ENCODE results near the gene ADAMTS15. TPM values are rescaled to one million over a fixed set of nuclear protein-coding genes. Genes with fewer than 3 reads are reported as not detected.

The ADAMTS15 gene
- total and polyA plus RNA-seq, 7 donors = 0.46 to 8.9 (median 2.4) TPM

DNA sequence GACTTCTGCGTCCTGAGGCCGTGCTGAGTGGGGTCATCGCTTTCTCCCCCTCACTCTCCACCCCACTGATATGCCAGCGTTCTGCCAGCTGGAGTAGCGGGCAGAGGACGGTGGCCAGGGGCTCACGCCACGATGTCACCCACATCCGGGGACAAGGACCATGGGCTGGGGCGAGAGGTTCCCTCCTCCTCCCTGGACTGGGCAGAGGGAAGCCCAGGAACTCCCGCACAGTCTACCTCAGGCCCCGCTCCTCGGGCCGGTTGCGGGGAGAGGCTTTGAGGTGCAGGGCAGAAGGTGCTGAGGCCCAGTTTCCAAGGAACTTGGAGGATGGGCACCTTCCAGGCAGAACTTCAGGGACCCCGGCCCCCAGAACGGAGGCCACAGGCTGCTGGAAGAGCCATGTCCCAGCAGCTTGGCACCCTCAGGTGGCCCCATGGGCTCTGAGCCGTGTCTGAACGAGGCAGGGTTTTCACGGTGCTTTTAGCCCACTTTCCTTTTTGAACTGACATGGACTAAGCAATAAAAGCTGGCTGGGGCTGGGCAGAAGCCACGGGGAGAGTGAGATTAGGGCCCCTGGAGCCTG lies 25.4 kb downstream of the ADAMTS15 start:
- H3K36me3 ChIP-seq = peaks cover 0 to 24% (median 0%) of the 10 kb centered on the region in 4 donors
- no peaks in the 10 kb centered on the region for H3K9me3 ChIP-seq
- H3K27ac ChIP-seq = no peak overlapping the region
- no peaks in the 10 kb centered on the region for H3K27me3 ChIP-seq
- no peak overlapping the region for H3K4me3 ChIP-seq
- H3K4me1 ChIP-seq = peaks cover 0 to 28% (median 20%) of the 10 kb centered on the region in 4 donors
- no peak for DNase-seq
- no peak for TF ChIP-seq EP300 (IDR thresholded peaks at IDR 0.05)
- intact Hi-C loops (cut with DNase I) = no loop called here
- WGBS, 2 donors = 91 to 93% methylated on average over 21 of the region's 21 CpGs

DNA sequence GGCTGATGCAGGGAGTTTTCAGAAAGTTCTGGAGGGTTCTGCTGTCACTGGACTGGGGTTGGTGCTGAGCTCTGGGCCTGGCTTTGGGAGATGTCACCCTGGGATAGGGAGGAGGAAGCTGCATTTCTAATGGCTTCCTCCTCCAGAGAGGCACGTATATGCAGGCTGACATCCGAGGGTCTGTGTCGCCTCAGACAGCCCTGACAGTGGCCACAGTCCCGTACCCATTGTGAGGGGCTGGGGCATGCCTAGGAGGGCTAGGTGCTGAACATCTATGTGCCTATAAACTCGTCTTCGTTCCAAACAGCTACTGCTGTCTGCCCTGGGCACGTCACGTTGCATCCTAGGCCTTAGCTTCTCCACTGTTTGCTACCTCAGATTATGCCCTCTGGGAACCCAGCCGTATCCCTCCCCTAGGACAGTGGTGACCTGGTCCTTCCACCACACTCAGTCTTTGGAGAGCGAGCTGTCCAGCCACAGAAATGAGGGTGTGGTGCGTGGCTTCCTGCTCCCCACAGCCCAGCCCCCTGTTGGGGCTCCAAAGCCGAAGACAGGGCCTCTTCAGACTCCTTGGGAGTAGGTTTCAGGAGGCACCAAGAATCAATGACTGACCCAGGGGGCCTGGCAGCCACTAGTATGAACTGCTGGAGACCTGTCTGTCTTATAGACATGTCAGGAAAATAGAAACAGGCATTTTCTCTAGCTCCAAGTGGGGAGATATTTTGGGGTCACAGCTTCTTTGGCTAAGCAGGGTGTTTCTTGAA lies 26.4 kb downstream of the ADAMTS15 start:
- intact Hi-C loops (cut with DNase I) = no loop called here

DNA sequence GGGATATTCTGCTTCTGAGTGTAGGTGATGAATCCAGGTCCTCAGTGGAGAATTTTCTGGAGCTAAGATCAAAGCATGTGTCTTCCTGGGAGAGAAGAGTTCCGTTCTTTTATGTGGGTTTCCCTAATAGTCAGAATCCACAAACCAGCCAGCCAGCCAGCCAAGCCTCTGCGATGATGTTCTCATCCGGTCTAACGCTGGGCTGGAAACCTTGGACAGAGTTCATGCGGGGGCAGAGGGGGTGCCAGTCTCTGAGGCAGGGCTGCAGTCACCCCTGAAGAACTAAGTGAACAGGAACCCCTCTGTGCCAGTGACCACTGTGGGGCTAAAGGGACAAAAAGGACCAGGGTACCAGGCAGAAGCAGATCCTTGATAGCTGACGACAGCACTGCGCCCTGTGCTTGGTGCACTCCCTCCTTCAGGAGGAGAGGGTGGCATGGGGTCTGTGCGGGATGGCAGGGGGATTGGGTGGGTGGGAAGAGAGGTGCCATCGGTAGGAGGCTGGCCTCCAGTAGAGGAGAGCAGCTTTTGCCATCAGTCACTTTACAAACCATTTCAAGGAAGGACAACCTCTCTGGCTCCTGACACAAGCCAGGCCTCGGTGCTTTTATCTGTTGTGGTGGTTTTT lies 27.1 kb downstream of the ADAMTS15 start:
- Histone ChIP-seq H3K4me3 (no peak overlapping the region), H3K27ac (peak overlapping the region in 1 of 4 donors; percentile 78), H3K4me1 (peaks cover 0 to 32% (median 25%) of the 10 kb centered on the region in 4 donors), H3K9me3 (no peaks in the 10 kb centered on the region), H3K27me3 (no peaks in the 10 kb centered on the region), H3K36me3 (peaks cover 0 to 24% (median 0%) of the 10 kb centered on the region in 4 donors)
- intact Hi-C loops (cut with DNase I) = no loop called here
- no peak for TF ChIP-seq POLR2A (IDR thresholded peaks at IDR 0.05)
- TF ChIP-seq POLR2AphosphoS5 (IDR thresholded peaks at IDR 0.05) = no peak
- TF ChIP-seq, protein P1, sequence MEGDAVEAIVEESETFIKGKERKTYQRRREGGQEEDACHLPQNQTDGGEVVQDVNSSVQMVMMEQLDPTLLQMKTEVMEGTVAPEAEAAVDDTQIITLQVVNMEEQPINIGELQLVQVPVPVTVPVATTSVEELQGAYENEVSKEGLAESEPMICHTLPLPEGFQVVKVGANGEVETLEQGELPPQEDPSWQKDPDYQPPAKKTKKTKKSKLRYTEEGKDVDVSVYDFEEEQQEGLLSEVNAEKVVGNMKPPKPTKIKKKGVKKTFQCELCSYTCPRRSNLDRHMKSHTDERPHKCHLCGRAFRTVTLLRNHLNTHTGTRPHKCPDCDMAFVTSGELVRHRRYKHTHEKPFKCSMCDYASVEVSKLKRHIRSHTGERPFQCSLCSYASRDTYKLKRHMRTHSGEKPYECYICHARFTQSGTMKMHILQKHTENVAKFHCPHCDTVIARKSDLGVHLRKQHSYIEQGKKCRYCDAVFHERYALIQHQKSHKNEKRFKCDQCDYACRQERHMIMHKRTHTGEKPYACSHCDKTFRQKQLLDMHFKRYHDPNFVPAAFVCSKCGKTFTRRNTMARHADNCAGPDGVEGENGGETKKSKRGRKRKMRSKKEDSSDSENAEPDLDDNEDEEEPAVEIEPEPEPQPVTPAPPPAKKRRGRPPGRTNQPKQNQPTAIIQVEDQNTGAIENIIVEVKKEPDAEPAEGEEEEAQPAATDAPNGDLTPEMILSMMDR (IDR thresholded peaks at IDR 0.05) = no peak
- no peak for TF ChIP-seq EP300 (IDR thresholded peaks at IDR 0.05)
- WGBS, 2 donors = 93 to 94% methylated on average over 10 of the region's 10 CpGs
- DNase-seq = no peak

More for the DNA sequence above, 26.4 kb downstream of the ADAMTS15 start:
- no peak for DNase-seq
- TF ChIP-seq, protein P1 (IDR thresholded peaks at IDR 0.05) = no peak
- no peak for TF ChIP-seq EP300 (IDR thresholded peaks at IDR 0.05)
- TF ChIP-seq POLR2A (IDR thresholded peaks at IDR 0.05) = no peak
- TF ChIP-seq POLR2AphosphoS5 (IDR thresholded peaks at IDR 0.05) = no peak
- peaks cover 0 to 24% (median 0%) of the 10 kb centered on the region in 4 donors for H3K36me3 ChIP-seq
- peaks cover 0 to 32% (median 25%) of the 10 kb centered on the region in 4 donors for H3K4me1 ChIP-seq
- no peaks in the 10 kb centered on the region for H3K27me3 ChIP-seq
- 89 to 91% methylated on average over 12 of the region's 12 CpGs for WGBS, 2 donors
- H3K9me3 ChIP-seq = no peaks in the 10 kb centered on the region
- H3K27ac ChIP-seq = peak overlapping the region in 1 of 4 donors; percentile 78
- H3K4me3 ChIP-seq = no peak overlapping the region

DNA sequence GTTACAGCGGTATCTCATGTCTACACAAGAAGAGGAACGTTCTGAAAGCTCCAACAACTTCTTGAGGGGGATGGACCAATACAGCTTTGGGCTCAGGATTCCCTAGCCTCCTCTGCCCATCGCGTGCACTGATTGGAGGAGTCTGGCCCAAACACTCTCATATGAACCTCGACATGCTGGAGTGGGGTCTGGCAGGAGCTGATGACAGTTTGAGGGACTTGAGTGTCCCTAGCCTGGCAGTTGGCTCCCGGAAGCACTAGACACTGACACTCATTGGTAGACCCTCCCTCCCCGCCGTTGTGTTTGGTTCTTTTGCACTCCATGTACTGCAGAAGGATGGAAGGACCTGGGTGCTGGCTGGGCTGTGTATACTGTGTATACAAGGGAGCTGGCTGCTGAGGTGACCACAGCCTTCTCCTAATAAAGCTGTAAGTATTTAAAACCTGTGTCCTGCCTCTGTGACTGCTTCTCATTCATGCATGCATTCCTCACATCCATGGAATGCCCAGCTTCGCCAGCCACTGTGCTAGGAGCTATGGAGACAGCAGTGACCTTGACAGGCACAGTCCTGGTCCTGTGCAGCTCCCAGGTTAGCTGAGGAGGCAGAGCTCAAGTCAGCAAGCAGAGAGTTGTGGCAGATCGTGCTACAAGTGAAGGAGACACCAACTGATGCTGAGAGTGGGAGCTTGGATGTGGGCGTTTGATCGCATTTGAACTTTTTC lies 27.9 kb downstream of the ADAMTS15 start:
- DNase-seq = no peak
- intact Hi-C loops (cut with DNase I) = no loop called here
- Histone ChIP-seq H3K27ac (peak overlapping the region in 3 of 4 donors; percentile 66 to 78 (median 76)), H3K4me1 (peaks cover 0 to 32% (median 25%) of the 10 kb centered on the region in 4 donors), H3K36me3 (peaks cover 0 to 18% (median 0%) of the 10 kb centered on the region in 4 donors), H3K9me3 (no peaks in the 10 kb centered on the region), H3K27me3 (no peaks in the 10 kb centered on the region), H3K4me3 (no peak overlapping the region)
- TF ChIP-seq EP300 (IDR thresholded peaks at IDR 0.05) (no peak), POLR2A (IDR thresholded peaks at IDR 0.05) (no peak), POLR2AphosphoS5 (IDR thresholded peaks at IDR 0.05) (no peak)
- TF ChIP-seq, protein P1 (IDR thresholded peaks at IDR 0.05) = no peak
- 90 to 91% methylated on average over 12 of the region's 12 CpGs for WGBS, 2 donors

Data from sigmoid colon (tissue), 7 donors.